RKO (cell line): Measurements from ENCODE around the gene USP16.
"Not testable (repeated sequence)": the region's sequence is repeated elsewhere in the genome, so short reads cannot be mapped to it uniquely, and the experiment has no call there.

Source experiments
- DNase-seq: peaks from one replicate; pipeline ENCODE4 v3.0.0-alpha.2; 2016; ENCODE audit warnings: low spot score

USP16 gene

DNA sequence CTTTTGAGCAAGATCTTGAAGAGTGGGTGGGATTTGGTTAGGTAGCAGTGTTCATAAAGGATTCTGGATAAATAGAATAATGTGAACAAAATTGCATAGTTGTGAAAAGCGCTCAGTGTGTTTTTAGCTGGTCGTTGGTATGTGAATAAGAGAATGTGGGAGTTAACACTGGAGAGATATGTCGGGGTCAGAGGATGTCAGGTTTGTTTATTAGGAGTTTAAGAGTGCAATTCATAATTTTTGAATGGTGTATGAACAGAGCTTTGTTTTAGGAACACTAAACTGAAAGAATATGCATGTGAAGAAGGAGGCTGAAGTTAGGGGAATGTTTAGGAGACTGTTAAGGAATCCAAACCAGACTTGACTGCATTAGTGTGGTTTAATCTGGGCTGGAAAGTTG, 9.4 kb downstream of the USP16 start:
- DNase-seq = no peak

DNA sequence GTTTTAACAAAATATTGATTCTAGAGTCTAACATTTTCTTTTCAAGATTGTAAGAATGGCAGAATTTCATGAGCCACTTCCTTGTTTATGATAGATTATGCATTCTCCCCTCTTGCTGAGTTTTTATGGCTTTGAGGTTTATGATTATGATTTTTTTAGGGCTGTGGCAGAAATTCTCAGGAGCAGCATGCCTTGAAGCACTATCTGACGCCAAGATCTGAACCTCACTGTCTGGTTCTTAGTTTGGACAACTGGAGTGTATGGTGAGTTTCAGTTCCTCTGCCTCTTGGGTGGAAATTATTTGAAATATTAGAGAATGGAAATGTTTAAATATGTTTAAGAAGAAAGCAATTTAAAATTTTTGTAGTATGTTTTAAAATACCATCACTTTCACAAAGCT, 10.2 kb downstream of the USP16 start:
- no peak for DNase-seq

DNA sequence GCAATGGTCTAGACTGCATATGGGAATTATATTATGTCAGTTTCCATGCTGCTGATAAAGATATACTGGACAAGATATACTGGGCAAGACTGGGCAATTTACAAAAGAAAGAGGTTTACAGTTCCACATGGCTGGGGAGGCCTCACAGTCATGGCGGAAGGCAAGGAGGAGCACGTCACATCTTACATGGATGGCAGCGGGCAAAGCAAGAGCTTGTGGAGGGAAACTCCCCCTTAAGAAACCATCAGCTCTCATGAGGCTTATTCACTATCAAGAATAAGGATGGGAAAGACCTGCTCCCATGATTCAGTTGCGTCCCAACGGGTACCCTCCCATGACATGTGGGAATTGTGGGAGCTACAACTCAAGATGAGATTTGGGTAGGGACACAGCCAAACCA, 27.8 kb downstream of the USP16 start:
- DNase-seq = no peak

DNA sequence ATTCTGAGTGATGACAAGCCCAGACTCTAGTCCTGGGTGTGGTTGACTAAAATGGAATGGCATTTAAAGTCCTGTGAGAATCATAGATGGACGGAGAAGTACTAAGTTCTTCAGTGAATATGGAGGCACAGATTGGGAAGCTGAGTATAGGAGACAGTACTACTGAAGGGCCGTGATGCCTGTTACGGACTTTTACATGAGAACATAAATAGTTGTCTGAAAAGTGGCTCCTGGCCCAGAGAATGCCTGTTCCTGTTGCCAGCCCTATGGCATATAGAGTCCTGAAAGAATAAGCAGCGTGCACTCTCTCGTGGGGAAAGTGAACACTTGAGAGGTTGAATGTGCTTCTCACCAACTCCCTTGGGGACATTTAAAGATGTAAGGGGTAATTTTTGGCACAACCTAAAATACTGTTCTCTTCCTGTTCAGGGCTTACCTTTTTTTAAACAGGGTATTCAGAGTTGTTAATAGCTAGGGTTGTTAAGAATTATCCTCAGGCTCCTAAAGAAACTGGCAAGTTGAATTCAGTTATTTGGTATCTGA, 28.6 kb downstream of the USP16 start:
- no peak for DNase-seq

DNA sequence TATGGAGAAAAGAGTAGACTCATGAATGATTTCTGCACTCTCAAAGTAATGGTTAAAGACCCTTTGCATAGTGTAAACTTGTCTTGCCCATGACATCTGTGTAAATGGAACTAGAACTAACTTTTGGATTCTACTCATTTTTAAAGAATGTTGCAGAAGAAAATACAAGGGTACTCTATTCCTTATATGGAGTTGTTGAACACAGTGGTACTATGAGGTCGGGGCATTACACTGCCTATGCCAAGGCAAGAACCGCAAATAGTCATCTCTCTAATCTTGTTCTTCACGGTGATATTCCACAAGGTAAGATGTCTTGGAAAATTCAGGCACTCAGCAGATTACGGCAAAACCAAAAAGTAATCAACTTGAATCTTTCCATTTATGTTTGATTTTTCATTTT, 29.2 kb downstream of the USP16 start:
- DNase-seq = no peak

DNA sequence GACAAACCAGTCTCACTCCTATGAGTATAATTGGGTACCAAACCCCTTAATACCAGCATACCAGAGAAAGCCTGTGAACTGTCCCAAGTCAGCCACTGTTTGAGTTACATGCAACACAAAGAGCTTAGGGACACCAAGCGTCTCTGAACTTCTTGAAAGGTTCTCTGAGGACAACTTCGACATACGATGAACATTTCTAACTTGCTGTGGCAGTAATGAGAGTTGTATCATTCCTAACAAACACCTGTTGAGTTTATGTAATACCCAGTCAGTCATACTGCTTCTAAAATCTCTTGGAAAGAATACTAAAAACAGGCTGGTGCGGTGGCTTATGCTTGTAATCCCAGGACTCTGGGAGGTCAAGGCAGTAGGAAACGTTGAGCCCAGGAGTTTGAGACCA, 30.6 kb downstream of the USP16 start:
- DNase-seq = no peak

DNA sequence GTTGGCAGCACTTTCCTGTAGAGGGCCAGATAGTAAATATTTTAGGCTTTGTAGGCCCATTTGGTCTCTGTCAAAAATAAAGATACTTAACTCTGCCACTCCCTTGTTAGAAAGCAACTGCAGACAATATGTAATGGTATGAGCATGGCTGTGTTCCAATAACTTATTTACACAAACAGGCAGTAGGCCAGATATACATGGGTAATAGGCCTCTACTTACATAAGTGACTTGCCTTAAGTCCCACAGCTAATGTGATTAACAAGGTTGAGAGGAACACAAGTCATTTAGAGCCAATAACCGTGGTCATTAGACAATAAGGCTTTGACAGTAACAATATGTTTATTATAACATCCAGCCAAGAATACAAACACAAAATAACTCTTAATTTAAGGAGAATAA, 31.5 kb downstream of the USP16 start:
- DNase-seq = no peak

DNA sequence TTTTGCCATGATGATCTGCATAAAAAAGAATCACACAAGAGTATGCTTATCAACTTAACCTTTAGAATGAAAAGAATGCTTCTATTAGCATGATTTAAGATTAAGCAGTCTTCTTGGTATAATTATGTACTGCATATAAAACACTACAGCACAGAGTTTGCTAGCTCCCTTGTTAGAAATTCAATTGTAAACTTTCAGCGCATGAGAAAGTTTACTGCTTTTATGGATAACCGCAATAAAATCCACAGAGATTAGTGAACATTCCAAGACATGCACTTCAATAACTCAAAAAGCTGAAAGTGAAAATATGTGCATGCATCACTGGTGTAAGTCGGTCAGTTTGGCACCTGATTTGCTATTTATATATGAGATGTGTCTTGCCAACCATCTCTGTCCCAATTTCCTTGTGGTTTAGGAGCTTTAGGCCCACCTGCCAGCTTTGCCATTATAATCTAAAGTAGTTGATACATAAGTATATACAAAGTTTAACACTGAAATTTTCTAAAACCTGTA, 32.1 kb downstream of the USP16 start:
- DNase-seq = no peak

DNA sequence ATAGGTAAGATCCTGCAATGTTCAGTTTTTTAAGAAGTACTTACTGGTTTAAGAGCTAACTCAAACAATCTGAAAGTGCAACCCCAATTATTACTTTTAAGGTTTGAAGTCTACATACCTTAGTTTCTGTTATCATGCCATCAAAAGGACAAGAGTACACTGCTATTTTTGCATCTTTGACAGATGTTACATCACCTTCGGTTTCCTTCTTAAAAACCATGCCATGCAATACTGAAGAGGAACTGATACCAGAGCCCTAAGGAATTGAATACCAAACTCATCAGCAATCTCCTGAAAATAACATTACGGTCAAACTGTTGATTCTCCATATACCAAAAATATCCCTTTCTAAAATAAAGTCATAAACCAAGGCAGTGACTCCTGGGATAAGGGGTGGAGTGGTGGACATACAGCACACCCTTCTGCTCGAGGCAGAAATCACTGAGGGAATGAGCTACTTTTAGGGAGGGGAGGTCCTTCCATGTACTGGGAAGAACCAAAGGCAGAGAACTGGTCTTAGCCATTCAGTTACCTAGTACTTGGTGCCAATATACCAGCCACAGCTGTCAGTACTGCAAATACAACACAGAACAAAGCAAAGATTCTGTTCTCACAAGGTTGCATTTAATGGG, 40.5 kb downstream of the USP16 start:
- DNase-seq = no peak

DNA sequence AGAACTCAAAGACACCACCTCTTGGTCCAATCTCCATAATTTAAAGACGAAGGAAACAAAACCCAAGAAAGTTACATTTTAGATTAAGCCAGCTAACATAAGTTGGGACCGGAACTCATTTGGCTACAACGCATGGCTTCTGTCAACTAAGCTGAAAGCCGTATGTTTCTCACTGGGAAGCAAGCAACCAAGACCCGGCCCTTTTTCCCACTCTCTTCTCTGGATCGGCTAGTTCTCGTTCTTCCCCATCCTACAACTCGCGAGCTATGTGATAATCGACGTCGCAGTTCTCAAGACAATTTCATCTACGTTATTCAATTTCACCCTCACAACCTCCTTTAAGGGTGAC, 48.4 kb downstream of the USP16 start:
- DNase-seq = peak; percentile 60

DNA sequence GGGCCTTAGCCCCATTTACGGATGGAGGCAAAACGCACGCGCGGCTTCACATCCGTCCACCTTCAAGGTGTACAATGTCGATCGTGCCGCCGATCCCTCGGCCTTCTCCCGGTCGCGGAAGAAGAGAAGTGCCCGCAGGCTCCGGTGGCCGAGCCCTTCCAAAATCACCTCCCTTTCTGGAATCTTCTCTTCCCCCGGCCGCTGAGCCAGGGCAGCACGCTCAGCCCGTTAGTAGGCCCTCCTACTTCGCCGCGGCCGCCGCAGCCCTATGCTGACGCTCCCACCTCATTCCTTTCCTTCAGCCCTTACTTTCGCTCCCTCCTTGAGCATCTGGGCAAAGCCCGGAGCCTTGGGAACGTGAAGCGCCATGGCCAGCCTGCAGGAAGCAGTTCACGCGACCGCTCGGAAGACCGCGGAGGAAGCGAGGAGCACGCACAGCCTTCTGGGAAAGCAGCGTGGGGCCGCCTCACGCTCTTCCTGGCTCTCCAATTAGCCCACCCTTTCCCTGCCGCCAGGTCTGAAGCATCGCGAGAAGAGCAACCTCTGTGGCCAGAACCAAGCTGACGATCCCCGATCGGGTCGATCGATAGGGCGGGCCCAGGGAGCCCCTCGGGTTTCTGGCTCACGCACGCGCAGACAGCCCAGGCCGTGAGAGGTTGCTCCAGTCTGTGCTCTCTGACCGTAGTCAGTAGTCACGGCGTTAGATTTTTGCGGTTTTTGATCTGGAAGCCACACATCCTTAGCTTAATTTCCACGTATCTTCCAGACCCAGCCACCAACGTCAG, 48.9 kb downstream of the USP16 start, which contains the start of gene CCT8:
TSS of gene CCT8 (minus strand) at position 427 of the 785 bp plus-strand sequence. CDS start at position 369, 58 bp downstream.
- DNase-seq = peak; percentile 99

DNA sequence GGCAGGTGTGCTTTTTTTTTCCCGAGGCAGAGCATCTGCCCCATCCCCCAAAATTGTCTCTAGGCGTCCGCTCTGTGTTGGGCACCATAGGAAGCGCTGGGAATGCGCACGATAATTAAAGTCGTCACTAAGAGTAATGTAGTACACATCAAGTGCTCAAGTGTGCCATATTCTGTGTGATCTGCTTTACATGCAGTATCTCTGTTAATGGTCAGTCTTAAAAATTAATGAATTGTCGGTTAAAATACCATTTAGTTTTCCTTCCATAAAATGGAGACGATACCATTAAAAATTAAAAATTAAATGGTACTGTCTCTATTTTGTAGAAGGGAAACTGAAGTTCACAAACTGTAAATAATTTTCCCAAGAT, 49.5 kb downstream of the USP16 start:
- DNase-seq = no peak

DNA sequence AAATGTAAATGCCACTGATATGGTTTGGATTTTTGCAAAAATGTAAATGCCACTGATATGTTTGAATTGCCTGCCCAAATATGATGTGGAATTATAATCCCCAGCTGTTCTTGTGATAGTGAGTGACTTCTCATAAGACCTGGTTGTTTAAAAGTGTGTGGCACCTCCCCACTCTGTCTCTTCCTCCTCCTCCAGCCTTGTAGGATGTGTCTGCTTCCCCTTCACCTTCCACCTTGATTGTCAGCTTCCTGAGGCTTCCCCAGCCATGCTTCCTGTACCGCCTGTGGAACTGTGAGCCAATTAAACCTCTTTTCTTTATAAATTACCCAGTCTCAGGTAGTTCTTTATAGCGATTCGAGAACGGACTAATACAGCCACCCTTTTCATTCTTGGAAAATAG, 50.3 kb downstream of the USP16 start:
- DNase-seq = no peak

DNA sequence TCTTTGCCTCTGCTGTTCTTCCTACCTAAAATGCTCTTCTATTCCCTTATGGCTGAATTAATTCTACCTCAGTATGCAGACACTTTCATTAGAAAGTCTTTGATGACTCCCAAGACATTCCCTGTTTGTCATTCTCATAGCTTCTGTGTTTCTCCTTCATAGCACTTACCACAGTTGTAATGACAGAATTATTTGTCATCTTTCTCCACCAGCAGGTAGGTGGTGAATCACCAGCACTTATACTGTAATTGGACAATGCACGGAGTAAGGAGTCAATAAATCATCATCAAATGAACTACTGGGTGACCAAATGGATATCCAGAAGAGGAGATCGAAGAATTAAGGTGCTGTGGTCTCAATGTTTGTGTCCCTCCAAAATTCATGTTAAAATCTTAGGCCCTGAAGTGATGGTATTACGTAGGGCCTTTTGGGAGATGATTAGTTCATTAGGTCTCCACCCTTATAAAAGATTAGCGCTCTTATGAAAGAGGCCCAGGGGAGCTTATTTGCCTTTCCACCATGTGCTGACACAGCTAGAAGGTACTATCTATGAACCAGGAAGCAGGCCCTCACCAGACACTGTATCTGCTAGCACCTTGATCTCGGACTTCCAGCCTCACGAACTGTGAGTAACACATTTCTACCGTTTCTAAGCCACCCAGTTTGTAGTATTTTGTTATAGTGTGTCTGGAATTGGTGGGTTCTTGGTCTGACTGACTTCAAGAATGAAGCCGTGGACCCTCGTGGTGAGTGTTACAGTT, 51.4 kb downstream of the USP16 start:
- peak; percentile 89 for DNase-seq

DNA sequence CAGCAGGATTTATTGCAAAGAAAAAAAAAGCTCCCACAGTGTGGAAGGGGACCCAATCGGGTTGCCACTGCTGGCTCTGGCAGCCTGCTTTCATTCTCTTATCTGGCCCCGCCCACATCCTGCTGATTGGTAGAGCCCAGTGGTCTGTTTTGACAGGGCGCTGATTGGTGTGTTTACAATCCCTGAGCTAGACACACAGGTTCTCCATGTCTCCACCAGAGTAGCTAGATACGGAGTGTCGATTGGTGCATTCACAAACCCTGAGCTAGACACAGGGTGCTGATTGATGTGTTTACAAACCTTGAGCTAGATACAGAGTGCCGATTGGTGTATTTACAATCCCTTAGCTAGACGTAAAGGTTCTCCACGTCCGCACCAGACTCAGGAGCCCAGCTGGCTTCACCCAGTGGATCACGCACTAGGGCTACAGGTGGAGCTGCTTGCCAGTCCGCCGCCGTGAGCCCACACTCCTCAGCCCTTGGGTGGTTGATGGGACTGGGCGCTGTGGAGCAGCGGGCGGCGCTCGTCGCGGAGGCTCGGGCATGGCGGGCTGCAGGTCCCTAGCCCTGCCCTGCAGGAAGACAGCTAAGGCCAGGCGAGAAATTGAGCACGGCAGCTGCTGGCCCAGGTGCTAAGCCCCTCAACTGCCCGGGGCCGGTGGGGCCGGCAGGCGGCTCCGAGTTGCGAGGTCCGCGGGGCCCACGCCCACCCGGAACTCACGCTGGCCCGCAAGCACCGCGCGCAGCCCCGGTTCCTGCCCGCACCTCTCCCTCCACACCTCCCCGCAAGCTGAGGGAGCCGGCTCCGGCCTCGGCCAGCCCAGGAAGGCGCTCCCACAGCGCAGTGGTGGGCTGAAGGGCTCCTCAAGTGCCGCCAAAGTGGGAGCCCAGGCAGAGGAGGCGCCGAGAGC, 52.5 kb downstream of the USP16 start:
- not testable (repeated sequence) for DNase-seq

DNA sequence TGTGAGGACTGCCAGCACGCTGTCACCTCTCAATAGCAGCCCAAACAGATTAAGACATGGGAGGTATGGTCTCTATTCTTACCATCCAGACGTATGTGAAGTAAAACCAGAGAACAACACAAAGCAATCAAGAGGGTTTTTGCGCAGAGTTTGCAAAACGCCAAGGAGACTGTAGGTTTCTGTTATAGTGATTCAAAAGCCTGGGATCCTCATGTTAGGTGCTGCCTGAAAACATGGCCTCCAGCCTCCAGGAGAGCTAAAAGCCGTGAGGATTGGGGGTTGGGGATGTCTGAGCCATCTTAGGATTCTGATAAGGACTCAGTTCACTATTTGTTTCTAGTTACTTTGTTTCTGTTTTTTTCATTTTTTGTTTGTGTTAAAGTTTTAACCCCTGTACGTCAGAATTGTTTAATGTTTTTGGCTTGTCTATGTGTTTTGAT, 53.2 kb downstream of the USP16 start:
- DNase-seq = no peak

DNA sequence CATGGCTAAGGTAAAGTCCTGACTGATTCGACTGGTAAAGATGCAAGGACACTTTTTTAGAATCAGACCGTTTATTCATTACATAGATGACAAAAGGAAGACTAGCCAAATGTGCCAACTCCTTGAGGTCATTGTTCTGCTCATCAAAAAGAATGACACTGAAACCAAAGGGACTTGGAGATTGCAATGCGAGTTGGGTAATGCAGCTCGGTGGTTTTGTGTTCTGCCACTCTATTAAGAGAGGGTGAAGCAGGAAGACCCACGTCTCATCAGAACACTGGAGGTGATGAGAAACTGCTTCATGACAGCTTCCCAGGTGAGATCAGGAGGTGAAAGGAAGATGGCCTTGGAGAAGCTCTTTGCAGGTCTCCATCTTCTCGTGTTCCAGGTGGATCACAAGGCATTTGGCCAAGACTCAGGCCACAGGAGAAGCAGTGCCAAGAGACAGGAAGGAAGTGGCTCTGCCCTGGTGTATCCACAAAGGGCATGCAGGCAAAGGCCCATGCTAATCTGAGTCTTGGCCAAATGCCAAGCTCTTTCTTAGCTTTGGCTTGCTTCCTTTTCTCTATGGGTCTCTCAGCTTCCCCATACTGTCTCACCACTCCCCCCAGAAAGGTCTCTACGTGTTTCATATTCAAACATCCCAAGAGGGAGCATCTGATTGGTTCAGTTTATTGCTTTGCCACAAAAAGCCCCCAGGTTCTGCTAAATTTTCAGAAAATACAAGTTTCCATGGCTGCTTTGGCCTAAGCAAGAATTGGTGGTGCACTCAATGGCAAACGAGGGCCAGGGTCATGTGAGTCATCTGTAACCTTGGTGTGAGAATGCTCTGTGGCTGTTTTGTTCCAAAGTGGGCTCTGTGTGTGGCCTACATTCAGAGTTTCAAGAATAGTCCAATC, 54.6 kb downstream of the USP16 start:
- no peak for DNase-seq

DNA sequence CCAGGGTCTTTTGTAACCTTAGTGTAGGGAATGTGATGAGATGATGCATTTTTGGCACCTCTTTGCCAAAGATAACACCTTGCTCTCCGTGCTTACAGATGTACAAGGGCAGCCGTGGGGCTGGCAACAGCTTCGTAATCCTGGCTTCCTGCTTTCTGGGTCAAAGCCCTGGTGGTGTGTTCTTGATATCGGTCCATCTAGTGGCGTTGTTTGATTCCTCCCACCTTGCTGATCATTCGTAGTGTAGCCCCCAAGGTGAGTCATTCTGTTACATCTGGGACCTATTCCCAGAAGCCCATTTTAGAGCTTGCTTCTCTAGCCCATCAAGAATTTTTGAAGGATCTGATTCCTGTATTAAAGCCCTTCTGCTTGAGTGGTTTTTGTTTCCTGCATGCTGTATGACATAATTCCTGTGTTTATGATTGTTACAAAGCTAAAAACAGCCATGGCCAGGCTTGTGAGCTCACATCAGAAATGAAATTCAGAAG, 56.0 kb downstream of the USP16 start:
- no peak for DNase-seq

DNA sequence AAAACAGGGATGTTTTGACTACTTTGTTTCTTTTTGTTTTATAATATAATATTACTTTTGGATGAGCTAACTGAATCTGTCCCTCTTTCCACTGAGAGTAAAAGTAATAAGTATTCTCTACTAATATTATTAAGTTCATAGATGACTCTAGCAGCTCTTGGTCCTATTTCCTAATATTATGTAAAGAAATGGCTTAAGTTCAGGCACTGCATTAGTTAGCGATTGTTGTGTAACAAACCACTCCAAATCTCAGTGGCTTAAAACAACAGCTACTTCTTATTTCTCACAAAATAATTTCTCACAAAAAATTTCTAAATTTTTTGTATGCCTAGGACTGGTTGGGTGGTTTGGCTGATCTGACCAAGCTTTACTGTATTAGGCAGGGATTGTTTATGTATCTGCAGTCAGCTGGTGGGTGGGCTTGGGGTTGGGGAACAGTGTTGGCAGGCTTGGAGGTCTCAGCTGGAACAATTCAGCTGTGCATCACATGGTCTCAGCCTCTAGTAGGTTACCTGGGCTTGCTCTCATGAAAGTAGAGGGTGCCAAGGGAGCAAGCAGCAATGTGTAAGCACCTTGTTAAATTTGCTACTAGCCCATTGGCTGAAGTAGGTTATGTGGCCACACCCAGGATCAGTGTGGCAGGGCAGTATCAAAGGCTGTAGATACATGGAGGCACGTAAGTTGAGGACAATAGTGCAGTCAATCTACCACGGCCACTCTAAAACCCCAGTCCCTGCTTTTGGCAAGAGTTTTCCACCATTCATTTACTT, 57.8 kb downstream of the USP16 start:
- no peak for DNase-seq

DNA sequence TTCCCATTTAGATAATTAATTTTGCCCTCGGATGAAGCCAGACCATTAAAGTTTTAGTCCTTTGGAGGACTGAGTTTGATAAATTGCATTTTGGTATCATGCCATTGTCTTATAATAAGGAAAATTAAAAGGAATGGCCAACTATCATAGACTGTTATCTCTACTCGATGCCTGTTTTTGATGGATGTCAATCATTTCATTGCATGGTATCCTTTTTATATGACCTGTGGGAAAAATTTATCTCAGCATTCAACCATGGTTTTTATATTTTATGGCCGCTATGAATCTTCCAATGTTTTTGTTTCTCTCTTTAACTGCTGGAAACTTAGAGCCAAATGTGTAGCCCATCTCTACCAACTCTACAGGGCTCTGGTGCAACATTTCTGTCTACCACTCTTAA, 58.8 kb downstream of the USP16 start:
- no peak for DNase-seq
